HG02642 (cell line): ENCODE measurements around the gene ABCB6.
A peak's percentile ranks its signal among the peaks of the same experiment; 100 is the strongest.

Source experiments
- ATAC-seq: cut with Tn5 transposase; IDR thresholded peaks from one replicate; pipeline ENCODE4 v1.9.1; 2021; ENCODE audit warnings: mild to moderate bottlenecking; ENCODE audit not compliant: unreplicated experiment, poor library complexity

ABCB6 gene

GRCh38 chr2:219199470-219200211, 19.1 kb downstream of the ABCB6 start:
- no peak for ATAC-seq

DNA sequence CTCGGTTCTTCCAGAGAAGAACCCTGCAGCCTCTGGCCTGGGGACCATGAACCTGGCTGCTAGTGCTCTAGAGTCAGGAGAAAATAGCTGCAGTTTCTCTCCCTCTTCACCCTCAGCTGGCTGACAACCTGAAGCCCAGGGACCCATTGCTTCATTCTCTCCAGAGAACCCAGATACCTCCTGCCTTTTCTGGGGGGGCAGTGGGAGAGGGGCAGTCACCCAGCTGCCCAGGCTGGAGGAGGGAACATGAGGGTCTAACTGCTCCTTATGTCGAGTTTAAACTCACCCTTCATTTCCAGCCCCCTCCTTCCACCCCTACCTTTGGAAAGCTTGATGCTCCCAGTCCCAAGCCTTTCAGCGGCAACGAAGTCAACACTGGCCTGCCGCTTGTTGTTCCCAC, 19.8 kb downstream of the ABCB6 start:
- ATAC-seq, result no peak

GRCh38 chr2:219197388-219197787, 21.4 kb downstream of the ABCB6 start:
- no peak for ATAC-seq

DNA sequence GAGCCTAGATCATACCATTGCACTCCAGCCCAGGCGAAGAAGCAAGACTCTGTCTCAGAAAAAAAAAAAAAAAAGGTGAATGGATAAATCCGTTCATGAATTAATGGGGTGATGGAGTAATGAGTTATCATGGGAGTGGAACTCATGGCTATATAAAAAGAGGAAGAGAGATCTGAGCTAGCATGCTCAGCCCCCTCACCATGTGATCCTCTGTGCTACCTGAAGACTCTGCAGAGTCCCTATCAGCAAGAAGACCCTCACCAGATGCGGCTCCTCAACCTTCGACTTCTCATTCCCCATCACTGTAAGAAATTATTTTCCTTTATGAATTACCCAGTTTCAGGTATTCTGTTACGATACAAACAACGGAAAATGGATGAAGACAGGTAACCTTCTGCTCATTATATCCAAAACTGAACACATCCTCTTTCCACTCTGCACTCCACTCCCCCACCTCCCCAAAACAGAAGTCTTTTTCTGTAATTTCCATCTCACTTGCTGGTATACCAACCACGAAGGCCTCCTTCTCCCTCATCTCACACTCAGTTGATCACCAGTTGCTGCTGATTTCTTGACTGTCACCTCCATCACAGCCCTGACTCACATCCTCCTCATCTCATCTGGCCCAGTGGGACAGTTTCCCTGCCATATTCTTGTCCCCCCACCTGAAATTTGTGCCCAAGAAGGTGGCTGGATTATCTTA, 31.9 kb downstream of the ABCB6 start:
- no peak for ATAC-seq

DNA sequence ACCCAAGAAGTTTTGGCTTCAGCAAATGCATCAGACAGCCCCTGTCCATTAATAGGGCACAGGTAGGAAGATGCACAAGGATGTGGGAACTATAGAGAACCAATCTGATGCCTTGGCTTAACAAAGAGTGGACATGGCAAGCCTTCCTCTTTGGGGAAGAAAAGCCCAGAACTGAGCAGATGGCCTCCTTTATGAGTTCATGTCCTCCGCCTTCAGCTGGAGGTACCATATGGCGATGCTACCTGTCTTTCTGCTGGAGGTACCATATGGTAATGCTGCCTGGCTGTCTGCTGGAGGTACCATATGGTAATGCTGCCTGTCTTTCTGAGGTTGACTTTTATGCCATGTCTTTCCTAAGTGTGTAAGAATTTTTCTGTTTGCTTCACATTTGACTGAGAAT, 34.6 kb downstream of the ABCB6 start:
- no peak for ATAC-seq

- ATAC-seq, result no peak
These were observed 35.5 kb downstream of the ABCB6 start for GRCh38 chr2:219183151-219183772.

DNA sequence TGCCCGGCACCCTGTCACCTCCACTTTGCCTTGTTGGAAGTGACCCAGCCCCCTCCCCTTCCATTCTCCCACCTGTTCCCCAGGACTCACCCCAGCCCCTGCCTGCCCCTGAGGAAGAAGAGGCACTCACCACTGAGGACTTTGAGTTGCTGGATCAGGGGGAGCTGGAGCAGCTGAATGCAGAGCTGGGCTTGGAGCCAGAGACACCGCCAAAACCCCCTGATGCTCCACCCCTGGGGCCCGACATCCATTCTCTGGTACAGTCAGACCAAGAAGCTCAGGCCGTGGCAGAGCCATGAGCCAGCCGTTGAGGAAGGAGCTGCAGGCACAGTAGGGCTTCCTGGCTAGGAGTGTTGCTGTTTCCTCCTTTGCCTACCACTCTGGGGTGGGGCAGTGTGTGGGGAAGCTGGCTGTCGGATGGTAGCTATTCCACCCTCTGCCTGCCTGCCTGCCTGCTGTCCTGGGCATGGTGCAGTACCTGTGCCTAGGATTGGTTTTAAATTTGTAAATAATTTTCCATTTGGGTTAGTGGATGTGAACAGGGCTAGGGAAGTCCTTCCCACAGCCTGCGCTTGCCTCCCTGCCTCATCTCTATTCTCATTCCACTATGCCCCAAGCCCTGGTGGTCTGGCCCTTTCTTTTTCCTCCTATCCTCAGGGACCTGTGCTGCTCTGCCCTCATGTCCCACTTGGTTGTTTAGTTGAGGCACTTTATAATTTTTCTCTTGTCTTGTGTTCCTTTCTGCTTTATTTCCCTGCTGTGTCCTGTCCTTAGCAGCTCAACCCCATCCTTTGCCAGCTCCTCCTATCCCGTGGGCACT, 36.2 kb downstream of the ABCB6 start:
- ATAC-seq, result no peak

GRCh38 chr2:219181531-219181930, 37.2 kb downstream of the ABCB6 start:
- ATAC-seq, result no peak

DNA sequence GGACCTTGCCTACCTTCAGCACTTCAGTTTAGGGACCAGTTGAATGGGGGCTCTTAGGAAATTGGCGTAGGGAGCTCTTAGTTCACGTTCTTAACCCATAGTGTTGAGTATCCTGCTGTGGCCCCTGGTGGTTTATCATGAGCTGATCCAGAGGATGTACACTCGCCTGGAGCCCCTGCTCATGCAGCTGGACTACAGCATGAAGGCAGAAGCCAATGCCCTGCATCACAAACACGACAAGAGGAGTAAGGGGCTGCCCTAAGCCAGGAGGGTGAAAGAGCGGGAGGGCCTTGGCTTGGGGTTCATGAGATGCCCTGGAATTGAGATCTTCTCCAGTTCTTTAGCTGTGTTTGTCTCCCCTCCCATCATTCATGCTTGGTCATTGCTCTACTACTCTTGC, 37.8 kb downstream of the ABCB6 start:
- ATAC-seq, result no peak

GRCh38 chr2:219179601-219180465, 38.9 kb downstream of the ABCB6 start:
- no peak for ATAC-seq

DNA sequence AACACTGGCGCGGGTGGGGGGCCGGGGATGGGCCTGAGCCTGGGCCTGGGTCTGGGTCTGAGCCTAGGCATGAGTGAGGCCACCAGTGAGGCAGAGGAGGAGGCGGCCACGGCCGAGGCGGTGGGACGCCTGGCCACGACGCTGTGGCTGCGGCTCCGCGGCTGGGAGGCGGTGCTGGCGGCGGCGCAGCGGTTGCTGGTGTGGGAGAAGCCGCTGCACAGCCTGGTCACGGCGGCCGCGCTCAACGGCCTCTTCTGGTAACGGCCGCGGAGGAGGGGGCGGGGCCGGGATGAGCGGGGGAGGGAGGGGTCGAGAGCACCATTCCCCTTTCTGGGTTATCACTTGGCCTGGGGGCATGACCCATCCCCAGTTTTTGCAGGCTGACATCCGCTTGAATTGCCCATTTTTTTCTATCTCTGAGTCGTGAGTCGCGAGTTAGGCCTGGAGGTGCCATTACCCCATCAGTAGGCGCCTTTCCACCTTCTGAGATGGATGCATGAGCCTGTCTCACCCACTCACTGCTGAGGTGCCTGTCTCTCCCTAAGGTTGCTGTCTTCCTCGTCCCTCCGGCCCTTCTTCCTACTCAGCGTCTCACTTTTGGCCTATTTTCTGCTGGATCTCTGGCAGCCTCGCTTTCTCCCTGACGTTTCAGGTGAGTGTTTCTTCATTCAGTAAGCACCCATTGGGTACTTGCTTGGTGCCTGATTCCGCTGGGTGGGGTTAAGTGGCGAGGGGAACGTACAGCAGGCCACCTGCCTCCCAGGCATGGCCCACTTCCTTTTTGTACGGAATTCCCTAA, 40.2 kb downstream of the ABCB6 start:
- ATAC-seq, result peak; percentile 16

DNA sequence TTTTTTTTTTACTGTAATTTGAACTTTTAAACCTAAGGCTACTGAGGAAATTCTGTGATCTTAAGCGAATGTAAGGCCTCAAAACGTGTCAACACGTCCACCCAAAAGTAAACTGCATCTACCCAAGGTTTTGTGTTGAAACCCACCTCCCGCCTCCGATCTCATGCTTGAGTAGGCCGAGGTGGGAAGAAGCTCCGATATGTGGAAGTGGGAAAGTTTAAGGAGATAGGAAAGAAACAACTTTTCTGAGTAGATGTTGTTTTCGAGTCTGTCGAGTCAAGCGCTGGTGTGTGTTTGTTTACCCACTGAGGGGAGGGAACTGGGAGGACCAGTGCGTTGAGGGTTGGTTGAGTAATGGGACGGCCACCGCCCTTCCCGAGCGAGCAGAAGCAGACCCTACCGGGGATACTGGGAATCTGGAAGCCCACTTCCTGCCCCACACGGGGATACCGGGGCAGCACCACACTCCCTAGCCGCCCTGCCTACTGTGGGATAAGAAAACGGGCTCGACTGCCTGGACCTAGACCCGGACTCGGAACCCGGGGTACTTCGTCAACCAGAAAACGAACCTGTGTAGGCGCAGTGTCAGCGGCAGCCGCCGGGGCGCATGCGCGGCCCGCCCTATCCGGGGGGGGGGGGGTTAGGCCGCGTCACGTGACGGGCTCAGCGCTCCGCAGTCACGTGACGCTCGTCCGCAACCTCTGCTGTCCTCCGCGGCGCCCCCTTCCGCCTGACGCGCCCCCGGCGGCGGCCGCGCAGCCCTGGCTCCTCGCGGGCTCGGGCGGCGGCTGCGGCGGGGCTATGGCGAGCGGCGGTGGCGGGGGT, 41.0 kb downstream of the ABCB6 start, which contains the start of gene RETREG2:
RETREG2 (plus strand) TSS at position 724 of the 825 bp plus-strand sequence; CDS start at position 802, 78 bp downstream.
- peak; percentile 55 for ATAC-seq

DNA sequence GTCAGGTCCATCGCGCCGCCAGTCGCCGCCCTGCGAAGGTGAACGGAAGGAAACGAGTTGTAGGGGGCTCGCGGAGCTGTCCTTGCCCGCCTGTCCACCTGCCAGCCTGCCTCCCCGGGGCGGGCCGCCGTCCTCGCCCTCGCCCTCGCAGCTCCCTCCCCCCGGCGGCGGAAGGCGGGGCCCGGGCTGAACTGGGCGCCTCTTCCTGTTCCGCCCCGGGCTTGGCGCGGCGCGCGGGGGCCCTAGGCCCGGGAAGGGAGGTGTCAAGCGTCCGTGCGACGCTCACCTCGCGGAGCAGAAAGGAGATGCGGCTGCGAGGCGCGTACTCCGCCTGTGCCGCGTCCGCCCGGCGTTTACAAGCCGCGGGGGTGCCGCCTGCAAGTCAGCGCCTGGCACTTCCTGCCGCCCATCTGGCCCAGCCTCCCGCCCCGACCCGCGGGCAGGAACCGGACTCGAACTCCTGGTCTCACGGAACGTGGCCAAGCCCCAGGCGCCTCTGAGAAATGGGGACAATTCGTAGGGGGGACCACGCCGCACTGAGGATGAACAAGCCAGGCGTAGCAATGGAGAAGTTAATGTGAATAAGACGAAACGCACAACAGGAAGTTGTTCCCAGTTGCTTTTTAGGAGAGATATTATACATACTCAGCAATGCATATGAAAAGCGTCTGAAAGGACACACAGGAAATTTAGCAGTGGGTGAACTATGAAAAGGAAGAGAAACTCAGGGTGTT, 41.8 kb downstream of the ABCB6 start, which contains the start of gene CNPPD1:
CNPPD1 (minus strand) TSS at position 108 of the 734 bp plus-strand sequence; CDS start at position 11, 97 bp downstream.
- peak; percentile 67 for ATAC-seq

- ATAC-seq, result peak; percentile 20
These were observed 42.6 kb downstream of the ABCB6 start for GRCh38 chr2:219175928-219176817.

GRCh38 chr2:219175486-219175885, 43.3 kb downstream of the ABCB6 start:
- no peak for ATAC-seq

DNA sequence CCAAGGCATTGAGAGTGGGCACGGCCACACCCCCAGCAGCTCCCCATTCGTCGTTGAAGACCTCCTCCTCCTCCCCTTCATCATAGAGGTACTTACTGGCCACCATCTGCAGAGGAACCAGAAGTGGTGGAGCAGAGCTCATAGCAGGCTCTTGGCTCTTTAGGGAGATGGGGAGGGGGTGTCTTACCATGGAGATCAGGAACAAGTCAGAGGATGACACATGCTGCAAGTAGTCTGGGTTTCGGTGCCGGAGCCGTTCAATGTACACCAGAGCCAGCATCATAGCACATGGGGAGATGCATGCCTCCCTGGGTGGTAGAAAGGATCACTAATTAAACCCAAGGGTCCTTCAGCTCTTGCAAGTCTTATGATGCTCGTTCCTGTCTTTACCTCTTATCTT, 44.0 kb downstream of the ABCB6 start:
- no peak for ATAC-seq
